GM19452 (cell line): ENCODE measurements around the gene ZSWIM1.
"Not testable (repeated sequence)": the region's sequence is repeated elsewhere in the genome, so short reads cannot be mapped to it uniquely, and the experiment has no call there.

Experiments used
- ATAC-seq: cut with Tn5 transposase; IDR thresholded peaks from one replicate; pipeline ENCODE4 v1.9.1; 2021; ENCODE audit not compliant: unreplicated experiment

Gene ZSWIM1

DNA sequence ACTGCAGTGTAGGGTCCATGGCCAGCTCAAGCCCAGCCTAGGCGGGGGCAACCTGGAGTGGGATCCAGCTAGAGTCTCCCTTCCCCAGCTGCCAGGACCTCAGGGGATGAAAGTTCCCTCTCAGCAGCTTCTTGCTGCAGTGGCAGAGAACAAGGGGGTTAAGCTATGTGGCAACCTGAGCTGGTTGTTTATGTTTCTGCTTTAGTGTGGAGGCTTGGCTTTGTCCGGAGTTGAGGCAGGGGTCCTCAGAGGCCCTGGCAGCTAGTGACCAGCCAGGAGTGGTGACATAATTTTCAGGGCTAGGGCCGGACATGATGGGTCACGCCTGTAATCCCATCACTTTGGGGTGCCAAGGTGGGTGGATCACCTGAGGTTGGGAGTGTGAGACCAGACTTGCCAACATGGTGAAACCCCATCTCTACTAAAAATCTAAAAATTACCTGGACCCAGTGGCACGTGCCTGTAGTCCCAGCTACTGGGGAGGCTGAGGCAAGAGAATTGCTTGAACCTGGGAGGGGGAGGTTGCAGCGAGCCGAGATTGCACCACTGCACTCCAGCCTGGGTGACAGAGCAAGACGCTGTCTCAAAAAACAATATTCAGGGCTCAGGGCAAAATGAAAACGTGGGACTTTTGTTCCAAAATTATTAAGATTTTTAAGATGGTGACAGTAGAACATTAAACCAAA lies 44.9 kb downstream of the ZSWIM1 start:
- ATAC-seq: no peak

GRCh38 chr20:45926731-45927070 lies 45.7 kb downstream of the ZSWIM1 start:
- no peak for ATAC-seq

DNA sequence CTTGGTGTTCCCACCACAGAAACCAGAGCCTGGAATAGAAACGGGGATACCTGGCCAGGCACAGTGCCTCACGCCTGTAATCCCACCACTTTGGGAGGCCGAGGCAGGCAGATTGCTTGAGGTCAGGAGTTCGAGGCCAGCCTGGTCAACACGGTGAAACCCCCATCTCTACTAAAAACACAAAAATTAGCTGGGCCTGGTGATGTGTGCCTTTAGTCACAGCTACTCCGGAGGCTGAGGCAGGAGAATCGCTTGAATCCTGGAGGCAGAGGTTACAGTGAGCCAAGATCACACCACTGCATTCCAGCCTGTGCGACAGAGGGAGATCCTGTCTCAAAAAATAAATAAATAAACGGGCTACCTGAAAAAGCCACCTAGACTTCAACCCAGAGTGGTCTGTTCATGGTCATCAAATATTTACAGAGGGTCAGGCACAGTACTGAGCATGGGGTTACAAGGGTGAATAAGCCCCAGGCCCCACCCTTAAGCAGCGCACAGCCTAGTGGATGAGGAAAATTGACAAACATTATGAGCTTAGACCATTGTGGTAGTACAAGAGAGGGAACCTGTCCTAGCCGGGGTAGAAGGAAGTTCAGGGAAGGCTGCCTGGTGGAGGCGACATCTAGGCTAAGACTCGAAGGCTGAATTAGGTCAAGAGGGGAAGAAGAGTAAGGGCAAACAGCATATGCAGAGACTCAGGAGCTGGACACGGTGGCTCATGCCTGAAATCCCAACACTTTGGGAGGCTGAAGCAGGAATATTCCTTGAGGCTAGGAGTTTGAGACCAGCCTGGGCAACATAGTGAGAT lies 46.2 kb downstream of the ZSWIM1 start:
- no peak for ATAC-seq

DNA sequence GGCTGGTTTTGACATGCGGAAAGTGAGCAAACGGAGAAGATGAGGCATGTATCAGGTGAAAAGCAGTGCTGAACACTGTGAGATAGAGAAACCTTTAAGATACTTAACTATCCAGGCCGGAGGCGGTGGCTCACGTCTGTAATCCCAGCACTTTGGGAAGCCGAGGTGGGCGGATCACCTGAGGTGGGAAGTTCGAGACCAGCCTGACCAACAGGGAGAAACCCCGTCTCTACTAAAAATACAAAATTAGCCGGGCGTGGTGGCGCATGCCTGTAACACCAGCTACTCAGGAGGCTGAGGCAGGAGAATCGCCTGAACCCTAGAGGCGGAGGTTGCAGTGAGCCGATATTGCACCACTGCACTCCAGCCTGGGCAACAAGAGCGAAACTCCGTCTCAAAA lies 50.7 kb downstream of the ZSWIM1 start:
- ATAC-seq: not testable (repeated sequence)

DNA sequence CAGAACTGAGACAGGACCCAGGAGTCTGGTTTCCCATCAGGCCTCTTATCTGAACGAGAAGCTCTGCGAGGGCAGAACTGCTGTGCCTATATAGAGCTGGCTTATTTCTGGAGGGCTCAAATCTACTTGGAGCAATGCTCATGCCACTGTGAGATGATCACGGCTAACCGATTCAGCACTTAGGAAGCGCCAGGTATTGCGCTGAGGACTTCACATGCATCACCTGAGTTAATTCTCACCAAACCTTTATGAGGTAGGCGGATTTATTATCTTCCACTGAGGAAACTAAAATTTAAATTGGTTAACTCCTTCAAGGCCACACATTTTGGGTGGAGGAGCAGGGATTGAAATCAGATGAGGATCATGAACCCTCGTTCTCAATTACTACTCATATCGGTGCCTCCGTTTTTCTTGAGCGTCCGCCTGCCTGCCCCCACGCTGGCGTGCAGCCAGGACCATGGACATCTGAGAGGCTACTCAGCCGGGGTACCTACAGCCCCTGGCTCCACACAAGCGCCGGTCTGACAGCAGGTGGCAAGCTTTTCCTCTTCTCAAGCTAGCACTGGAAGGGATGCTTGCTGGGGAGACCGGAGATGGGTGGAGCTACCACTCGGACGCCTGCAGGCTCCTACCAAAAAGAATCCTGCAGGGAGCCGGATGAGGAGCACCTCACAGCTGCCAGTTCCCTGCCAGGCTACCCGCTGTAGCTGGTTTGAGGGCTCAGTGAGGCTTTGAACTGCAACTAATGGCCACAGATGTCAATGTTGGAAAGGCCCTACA lies 52.4 kb downstream of the ZSWIM1 start:
- no peak for ATAC-seq

DNA sequence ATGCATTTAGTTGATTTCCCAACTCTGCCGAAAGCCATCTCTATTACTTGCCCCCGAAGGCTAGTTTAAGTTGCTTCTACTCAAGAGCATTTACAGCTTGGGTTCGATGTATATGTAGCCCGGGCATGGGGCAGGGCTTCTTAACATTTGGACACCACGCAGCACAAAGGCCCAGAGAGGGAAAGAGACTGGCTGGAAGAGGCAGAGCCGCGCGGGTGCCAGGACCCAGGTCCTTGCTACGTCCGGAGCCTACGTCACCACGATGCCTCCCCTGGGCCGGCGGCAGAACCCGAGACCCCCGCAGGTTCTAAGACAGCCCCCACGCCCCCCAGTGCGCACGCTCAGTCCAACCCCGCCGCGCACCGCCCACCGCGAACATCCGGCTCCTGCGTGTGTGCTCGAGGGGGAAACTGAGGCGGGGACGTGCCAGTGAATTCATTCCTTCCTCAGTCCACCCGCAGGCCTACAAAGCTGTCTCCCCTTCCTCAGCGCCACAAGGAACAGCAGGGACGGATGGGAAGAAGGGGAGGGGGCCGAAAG lies 53.1 kb downstream of the ZSWIM1 start:
- no peak for ATAC-seq
